ENCODE results near the gene GLI3.

DNA sequence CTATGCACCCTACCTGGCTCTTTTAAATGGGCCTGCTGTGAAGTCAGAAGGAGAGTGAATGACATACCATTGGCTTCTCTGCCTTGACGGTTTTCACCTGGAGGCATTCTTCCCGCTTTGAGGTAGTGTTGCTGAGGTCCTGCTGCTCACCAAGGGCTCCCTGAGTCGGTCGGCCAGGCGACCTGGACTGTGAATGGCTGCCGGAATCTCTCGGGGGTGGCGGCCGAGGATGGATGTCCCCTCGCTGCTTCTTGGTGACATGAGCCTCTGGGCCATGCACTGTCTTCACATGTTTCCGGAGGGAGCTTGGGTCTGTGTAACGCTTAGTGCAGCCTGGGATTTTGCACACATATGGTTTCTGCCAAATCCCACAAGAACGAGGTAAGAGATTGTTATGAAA lies 264.7 kb downstream of the GLI3 start:
- TF ChIP-seq, protein P1, sequence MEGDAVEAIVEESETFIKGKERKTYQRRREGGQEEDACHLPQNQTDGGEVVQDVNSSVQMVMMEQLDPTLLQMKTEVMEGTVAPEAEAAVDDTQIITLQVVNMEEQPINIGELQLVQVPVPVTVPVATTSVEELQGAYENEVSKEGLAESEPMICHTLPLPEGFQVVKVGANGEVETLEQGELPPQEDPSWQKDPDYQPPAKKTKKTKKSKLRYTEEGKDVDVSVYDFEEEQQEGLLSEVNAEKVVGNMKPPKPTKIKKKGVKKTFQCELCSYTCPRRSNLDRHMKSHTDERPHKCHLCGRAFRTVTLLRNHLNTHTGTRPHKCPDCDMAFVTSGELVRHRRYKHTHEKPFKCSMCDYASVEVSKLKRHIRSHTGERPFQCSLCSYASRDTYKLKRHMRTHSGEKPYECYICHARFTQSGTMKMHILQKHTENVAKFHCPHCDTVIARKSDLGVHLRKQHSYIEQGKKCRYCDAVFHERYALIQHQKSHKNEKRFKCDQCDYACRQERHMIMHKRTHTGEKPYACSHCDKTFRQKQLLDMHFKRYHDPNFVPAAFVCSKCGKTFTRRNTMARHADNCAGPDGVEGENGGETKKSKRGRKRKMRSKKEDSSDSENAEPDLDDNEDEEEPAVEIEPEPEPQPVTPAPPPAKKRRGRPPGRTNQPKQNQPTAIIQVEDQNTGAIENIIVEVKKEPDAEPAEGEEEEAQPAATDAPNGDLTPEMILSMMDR (conservative IDR thresholded peaks at IDR 0.05 in 1 of 2, IDR thresholded peaks at IDR 0.05 in 1 of 2; ENCODE audit: extremely low read depth in 1 of 2, insufficient read depth in 1 of 2, low read depth in 1 of 2, low read length in 2 of 2) = no peak
- TF ChIP-seq EZH2 (IDR thresholded peaks at IDR 0.05; ENCODE audit: borderline replicate concordance, low read length) = no peak
